Stimulated activated CD8-positive, alpha-beta memory T cell treated with anti-CD3 and anti-CD28 coated beads, Interleukin-7, amount 100 ng/mL, for 48 hours (primary cell): ENCODE measurements around the gene RSBN1.

Source experiments
- DNase-seq, 2 donors: peaks; one replicate each; pipeline ENCODE4 v3.0.0-alpha.2; 2020; ENCODE audit warnings: low read depth in 1 of 2; ENCODE audit errors: extremely low read depth in 1 of 2

RSBN1 gene

DNA sequence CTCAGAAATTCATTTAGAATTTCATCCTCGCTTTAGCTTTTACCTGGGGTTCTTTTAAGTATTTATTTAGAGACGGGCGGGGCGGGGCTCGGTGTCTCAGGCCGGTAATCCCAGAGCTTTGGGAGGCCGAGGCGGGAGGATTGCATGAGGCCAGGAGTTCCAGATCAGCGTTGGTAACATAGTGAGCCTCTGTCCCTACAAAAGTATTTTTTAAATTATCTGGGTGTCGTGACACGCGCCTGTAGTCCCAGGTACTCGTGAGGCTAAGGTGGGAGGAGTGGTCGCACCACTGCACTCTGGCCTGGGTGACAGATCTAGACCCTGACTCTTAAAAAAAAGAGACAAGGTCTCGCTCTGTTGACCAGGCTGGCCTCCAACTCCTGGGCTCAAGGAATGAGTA lies 942 bp upstream of the RSBN1 start:
- DNase-seq, result no peak

DNA sequence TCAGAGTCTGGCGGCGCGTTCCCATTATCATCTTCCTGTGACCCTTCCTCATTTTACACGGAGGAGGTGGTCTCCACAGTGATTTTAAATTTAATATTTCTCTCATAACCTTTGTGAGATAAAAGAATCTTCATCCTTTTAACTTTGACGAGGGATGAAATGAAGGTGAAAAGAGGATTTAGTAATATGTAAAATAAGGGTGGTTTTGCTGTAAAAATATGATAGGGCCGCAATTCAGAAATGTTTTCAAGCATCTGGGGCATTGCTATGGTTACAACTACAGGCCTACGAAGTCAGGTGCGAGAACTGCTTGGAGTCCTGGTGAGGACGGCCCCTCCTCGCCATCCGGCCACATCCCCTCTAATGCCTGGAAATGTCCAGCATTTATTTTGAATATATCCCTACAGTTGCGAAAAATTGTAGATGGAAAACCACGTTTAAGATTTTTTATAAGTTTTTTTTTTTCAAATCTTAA lies 422 bp upstream of the RSBN1 start:
- no peak for DNase-seq

GRCh38 chr1:113811156-113811887 lies 954 bp downstream of the RSBN1 start:
- no peak for DNase-seq

DNA sequence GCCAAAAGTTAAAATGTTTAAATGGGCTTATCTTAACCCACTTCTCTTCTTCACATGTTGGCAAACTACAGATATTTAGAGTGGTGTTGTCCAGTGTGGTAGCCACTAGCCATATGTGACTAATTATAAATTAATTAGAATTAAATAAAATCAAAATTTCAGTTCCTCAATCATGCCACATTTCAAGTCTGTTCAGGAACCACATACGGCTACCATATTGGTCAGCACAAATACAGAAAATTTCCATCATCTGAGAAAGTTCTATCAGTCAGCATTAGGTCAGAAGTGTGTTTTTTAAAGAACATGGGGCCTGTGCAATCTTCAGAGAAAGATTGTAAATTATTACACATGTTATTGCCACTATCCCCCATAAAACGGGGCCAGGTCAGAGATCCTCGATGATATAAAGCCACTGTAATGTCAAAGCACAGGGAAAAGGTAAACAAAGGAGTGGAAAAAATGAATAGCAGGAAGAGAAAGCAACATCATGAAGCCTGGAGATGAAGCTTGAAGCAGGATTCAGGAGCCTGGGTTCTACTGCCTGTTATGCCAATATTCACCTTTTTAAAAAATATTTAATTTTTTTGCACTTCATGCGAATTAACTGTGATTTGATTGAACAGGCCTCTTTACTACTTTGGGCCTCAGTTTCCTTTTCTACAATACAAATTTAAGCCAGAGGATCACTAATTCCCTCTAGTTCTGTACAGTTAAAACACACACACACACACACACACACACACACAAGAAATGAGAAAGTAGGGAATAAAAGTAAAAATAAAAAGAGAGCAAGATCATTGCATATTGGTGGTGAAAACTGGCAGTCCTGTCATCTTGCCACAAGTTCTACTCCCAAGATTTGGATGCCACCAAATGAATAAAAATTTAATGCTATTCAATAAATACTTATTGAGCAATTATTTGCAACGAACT lies 2.3 kb downstream of the RSBN1 start:
- no peak for DNase-seq

DNA sequence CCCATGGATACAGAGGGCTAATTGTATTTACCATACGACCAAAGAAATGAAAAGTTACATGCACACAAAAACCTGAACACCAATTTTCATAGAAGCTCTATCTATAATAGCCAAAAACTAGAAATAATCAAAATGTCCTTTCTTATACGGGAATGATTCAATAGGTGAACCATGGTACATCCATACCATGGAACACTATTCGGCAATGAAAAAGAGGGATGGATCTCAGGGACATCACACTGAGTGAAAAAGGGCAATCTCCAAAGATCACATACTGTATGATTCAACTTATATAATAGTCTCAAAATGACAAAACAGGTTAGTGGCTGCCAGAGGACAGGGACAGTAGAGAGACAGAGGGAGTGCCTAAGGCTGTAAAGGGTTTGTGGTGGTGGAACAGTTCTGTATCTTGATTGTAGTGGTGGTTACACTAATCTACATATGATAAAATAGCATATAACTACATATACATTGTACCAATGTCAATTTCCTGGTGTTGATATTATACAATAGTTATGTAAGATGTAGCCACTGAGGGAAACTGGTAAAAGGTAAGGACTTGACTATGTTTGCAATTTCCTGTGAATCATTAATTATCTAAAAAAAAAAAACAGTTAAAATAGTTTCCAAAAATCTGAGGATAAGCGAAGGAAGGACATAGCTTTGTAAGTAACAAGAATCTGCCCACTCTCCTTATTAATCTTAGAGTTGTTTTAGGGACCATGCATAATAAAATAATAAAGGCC lies 3.7 kb downstream of the RSBN1 start:
- DNase-seq, result no peak

GRCh38 chr1:113805639-113806038 lies 6.6 kb downstream of the RSBN1 start:
- DNase-seq, result no peak

DNA sequence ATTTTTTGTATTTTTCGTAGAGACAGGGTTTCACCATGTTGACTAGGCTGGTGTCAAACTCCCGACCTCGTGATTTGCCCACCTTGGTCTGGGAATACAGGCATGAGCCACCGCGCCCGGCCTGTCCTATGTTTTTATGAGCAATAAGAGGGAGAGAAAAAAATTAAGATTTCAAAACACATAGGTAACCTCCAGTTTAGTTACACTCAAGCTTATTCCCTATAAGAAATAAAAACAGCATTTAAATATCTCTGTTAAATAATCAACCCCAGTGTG lies 7.1 kb downstream of the RSBN1 start:
- DNase-seq, result no peak

DNA sequence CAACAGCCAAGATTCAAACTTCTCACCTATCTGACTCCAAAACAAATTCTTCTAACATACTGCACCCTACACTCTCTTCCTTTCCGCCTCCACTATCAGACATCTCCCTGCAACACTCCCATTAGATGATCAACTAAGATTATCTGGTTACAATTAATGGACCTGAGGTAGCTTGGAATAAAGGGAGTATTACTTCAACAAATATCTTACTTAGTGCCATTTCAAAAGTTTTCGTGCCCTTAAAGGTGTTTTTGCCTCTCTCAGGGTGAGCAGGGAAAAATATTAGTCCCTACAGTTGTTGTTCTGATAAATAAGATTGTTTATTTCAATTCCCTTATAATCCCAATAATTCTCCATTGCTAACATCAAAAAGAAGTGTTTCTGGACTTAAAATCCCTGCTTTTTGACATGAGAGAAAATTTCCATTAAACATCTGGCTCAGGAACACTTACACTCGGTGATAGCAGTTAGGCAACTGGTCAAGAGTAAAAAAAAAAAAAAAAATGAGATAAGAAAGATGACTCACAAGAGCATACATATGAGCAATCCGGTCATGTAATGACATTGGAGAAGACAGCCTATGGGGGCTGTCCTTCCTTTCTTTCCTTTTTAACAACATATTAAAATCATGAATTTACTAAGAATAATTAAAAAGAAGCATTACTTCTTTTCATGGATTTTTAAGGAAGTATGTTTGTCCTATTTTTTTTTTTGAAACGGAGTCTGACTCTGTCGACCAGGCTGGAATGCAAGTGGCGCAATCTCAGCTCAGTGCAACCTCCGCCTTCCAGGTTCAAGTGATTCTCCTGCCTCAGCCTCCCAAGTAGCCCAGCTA lies 7.6 kb downstream of the RSBN1 start:
- no peak for DNase-seq

GRCh38 chr1:113802367-113803007 lies 9.8 kb downstream of the RSBN1 start:
- DNase-seq, result no peak

GRCh38 chr1:113800487-113800886 lies 11.8 kb downstream of the RSBN1 start:
- DNase-seq, result no peak

DNA sequence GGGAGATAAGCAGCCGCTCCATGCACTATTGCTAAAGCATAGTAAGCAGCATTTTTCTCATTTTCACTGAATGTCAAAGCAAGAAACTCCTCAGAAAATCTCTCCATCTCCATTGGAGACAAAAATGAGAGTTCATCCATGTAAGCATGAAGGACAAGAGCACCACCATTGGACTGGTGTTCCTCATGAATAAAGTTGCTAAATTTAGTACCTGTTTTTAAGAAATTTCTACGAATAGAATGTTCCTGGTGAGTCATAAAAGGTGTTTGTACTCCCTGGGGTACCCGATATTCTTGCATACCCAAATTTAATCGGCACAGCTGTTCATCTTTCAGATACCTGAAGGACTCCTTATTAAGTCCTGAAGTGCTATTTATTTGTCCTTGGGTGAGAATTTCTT lies 14.8 kb downstream of the RSBN1 start:
- DNase-seq, result no peak

GRCh38 chr1:113793878-113794834 lies 18.1 kb downstream of the RSBN1 start:
- no peak for DNase-seq

DNA sequence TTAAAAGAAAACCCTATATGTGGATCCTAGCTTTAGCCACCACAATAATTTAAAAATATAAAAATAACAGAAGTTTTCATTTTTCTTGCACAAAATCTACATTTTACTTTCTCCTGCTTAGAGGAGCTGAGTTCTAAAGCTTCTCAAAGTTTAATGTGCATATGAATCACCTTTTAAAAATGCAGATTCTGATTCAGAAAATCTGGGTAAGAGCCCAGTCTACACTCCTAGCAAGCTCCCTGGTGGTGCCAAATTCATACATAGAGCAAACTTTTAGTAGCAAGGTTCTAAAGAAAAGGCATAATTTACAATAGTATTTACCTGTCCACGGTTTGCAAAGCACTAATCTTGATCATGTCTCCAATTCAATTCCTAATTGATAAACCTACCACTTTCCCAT lies 19.3 kb downstream of the RSBN1 start:
- no peak for DNase-seq

DNA sequence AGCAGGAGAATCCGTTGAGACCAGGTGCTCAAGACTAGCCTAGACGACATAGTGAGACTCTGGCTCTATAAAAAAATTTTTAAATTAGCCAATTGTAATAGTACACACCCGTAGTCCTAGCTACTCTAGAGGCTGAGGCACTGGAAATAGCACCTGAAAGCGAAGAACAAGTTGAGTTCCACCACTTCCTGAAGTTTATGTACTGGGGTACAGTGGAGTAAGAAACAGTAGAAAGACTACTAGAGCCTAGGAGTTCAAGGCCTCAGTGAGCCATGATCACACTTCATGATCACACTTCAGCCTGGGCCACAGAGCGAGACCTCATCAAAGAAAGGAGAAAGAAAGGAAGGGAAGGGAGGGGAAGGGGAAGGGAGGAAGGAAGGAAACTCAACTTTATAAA lies 19.8 kb downstream of the RSBN1 start:
- DNase-seq, result no peak

- no peak for DNase-seq
Observed at GRCh38 chr1:113788802-113789201, 23.5 kb downstream of the RSBN1 start.

GRCh38 chr1:113787663-113788062 lies 24.6 kb downstream of the RSBN1 start:
- DNase-seq, result no peak

- DNase-seq, result no peak
Observed at GRCh38 chr1:113786069-113786468, 26.2 kb downstream of the RSBN1 start.

GRCh38 chr1:113784104-113784779 lies 28.0 kb downstream of the RSBN1 start:
- DNase-seq, result no peak
